ENCODE data around the gene RTN4R. TPM values are rescaled to one million over a fixed set of nuclear protein-coding genes. Genes with fewer than 3 reads are reported as not detected.

The RTN4R gene
- total RNA-seq, 1 experiment from 2014 or later: 19.0 TPM

- Histone ChIP-seq H4K20me1 (ENCODE audit: insufficient read depth) (no peaks in the 10 kb centered on the region), H2AFZ (ENCODE audit: low read depth, low read length, poor library complexity, severe bottlenecking) (no peak overlapping the region)
- POLR2A ChIA-PET: interaction anchor here (2.0 kb wide), 1 partner anchor 1305 kb away, joined by 8 read pairs; no protein-coding TSS in a partner anchor
These were observed 4.1 kb upstream of the RTN4R start for GRCh38 chr22:20272174-20272573.

DNA sequence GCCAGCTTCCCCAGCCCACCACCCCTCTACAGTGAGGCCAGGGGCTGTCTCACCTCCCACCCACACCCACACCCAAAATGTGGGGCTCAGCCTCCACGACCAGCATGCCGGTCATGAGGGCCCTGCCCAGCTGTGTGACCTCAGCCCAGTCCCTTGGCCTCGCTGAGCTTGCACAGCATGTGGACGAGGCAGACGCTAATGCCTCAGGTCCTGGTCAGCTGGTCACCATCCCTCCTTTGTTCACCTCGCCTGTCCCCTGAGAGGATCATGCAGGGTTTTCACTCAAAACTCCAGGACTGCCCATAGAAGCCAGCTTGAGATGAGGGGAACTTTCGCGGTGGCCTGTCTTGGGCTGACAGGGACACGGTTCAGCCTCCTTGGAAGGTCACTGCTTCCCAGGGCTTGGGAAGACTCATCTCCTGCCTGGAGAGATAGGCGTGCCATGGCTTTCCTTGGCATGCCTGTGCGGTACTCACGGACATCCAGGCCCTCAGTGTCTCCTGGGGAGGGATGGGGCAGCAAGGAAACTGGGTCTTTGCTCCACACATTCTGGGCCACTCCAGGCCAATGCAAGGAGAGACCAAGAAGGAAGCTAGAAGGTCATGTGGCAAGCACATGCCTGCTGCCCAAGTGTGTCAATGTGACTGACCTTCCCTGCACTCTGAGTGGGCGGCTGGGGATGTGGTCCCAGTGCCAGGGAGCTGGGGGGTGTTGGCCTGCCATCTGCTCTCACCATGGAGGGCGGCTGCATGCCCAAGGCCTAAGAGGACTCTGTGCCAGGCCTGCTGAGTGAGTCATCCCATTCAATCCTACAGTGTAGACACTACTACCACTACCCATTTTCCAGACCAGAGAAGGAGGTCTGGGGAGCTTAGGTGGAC is 3.2 kb upstream of the RTN4R start:
- H3K79me2 ChIP-seq (ENCODE audit: insufficient read depth, low read length): 0 out of 2 replicates have a peak, but pooled peaks cover 4% of the 10 kb centered on the region
- DNase-seq (ENCODE audit: low read depth, low spot score) (no peak), ATAC-seq (no peak)
- no peaks in the 10 kb centered on the region for H4K20me1 ChIP-seq (ENCODE audit: insufficient read depth)
- intact Hi-C loops (cut with micrococcal nuclease): no loop called here
- no peak overlapping the region for H3K27ac ChIP-seq (ENCODE audit: low read depth, low read length)
- no peak overlapping the region for H3K4me2 ChIP-seq (ENCODE audit: low read length)
- H3K9me3 ChIP-seq (ENCODE audit: control insufficient read depth in 1 of 2, insufficient read depth in 1 of 2, low read depth in 1 of 2, low read length in 2 of 2): no peaks in the 10 kb centered on the region
- RAD21 ChIA-PET (ENCODE audit: low non-redundant PET in 1 of 2, low total read pairs in 2 of 2, uncharacterized antibody in 2 of 2, unreplicated experiment in 2 of 2): no interaction called here
- no peak overlapping the region for H3K4me3 ChIP-seq (replicated peaks in 1 of 2; ENCODE audit: low read depth in 1 of 2, low read length in 2 of 2)
- H3K9me2 ChIP-seq (ENCODE audit: insufficient read depth): no peaks in the 10 kb centered on the region
- CTCF ChIA-PET: interaction anchor here (1.3 kb wide), 1 partner anchor 1304 kb away, joined by 3 read pairs; no protein-coding TSS in a partner anchor
- no TSS peak for BruUV-seq (replicated peaks)
- no peak for TF ChIP-seq ZFX (IDR thresholded peaks at IDR 0.05)
- TF ChIP-seq SIN3A (IDR thresholded peaks at IDR 0.05; ENCODE audit: low read depth): no peak
- TF ChIP-seq REST (IDR thresholded peaks at IDR 0.05; ENCODE audit: low read depth): no peak
- TF ChIP-seq ZBTB33 (IDR thresholded peaks at IDR 0.05; ENCODE audit: extremely low read depth, insufficient replicate concordance, low read length): no peak
- TF ChIP-seq TCF7L2 (IDR thresholded peaks at IDR 0.05; ENCODE audit: borderline replicate concordance, extremely low read depth, insufficient read depth, insufficient read length): no peak
- TF ChIP-seq POLR2AphosphoS5 (IDR thresholded peaks at IDR 0.05; ENCODE audit: low read depth, low read length): no peak
- TF ChIP-seq FOSL1 (IDR thresholded peaks at IDR 0.05; ENCODE audit: low read depth): no peak
- TF ChIP-seq MAX (IDR thresholded peaks at IDR 0.05): no peak
- H3K9ac ChIP-seq (ENCODE audit: low read length): no peak overlapping the region
- H2AFZ ChIP-seq (ENCODE audit: low read depth, low read length, poor library complexity, severe bottlenecking): no peak overlapping the region
- H3K27me3 ChIP-seq (ENCODE audit: insufficient read depth, low read length): no peaks in the 10 kb centered on the region
- no peaks in the 10 kb centered on the region for H3K36me3 ChIP-seq (ENCODE audit: control insufficient read depth in 1 of 2, insufficient read depth in 2 of 2, low read length in 2 of 2)
- H3K4me1 ChIP-seq (ENCODE audit: control insufficient read depth in 1 of 2, insufficient read depth in 2 of 2, low read length in 2 of 2): peaks cover 10 to 15% of the 10 kb centered on the region in 2 experiments; a peak in 3 of 4 replicates
- POLR2A ChIA-PET: interaction anchor here (2.0 kb wide), 1 partner anchor 1304 kb away, joined by 8 read pairs; no protein-coding TSS in a partner anchor

More at GRCh38 chr22:20272174-20272573, 4.1 kb upstream of the RTN4R start:
- H3K9me2 ChIP-seq (ENCODE audit: insufficient read depth): no peaks in the 10 kb centered on the region
- intact Hi-C loops (cut with micrococcal nuclease): no loop called here
- DNase-seq (ENCODE audit: low read depth, low spot score) (no peak), ATAC-seq (no peak)
- RAD21 ChIA-PET (ENCODE audit: low non-redundant PET in 1 of 2, low total read pairs in 2 of 2, uncharacterized antibody in 2 of 2, unreplicated experiment in 2 of 2): no interaction called here
- no peak overlapping the region for H3K4me2 ChIP-seq (ENCODE audit: low read length)
- TF ChIP-seq POLR2A (IDR thresholded peaks at IDR 0.05; ENCODE audit: borderline replicate concordance, extremely low read depth, insufficient read depth, insufficient read length) (no peak), EZH2phosphoT487 (IDR thresholded peaks at IDR 0.05; ENCODE audit: borderline replicate concordance) (no peak), POLR2AphosphoS5 (IDR thresholded peaks at IDR 0.05; ENCODE audit: low read depth, low read length) (no peak), EZH2 (IDR thresholded peaks at IDR 0.05) (no peak), ELF1 (IDR thresholded peaks at IDR 0.05; ENCODE audit: borderline replicate concordance, low read depth) (no peak)
- H3K27me3 ChIP-seq (ENCODE audit: insufficient read depth, low read length): no peaks in the 10 kb centered on the region
- BruUV-seq (replicated peaks): no TSS peak
- CTCF ChIA-PET: no interaction called here
- H3K79me2 ChIP-seq (ENCODE audit: insufficient read depth, low read length): 0 out of 2 replicates have a peak, but pooled peaks cover 4% of the 10 kb centered on the region
- H3K4me3 ChIP-seq (replicated peaks in 1 of 2; ENCODE audit: low read depth in 1 of 2, low read length in 2 of 2): no peak overlapping the region
- H3K9me3 ChIP-seq (ENCODE audit: control insufficient read depth in 1 of 2, insufficient read depth in 1 of 2, low read depth in 1 of 2, low read length in 2 of 2): no peaks in the 10 kb centered on the region
- no peak overlapping the region for H3K27ac ChIP-seq (ENCODE audit: low read depth, low read length)
- H3K9ac ChIP-seq (ENCODE audit: low read length): no peak overlapping the region
- H3K4me1 ChIP-seq (ENCODE audit: control insufficient read depth in 1 of 2, insufficient read depth in 2 of 2, low read length in 2 of 2): peaks cover 7 to 11% of the 10 kb centered on the region in 2 experiments; a peak in 3 of 4 replicates
- no peaks in the 10 kb centered on the region for H3K36me3 ChIP-seq (ENCODE audit: control insufficient read depth in 1 of 2, insufficient read depth in 2 of 2, low read length in 2 of 2)

Measured in HCT116 (cell line).